MCF 10A (cell line): ENCODE measurements around the gene SWI5. TPM values are rescaled to one million over a fixed set of nuclear protein-coding genes. Genes with fewer than 3 reads are reported as not detected.
A peak's percentile ranks its signal among the peaks of the same experiment; 100 is the strongest.

Experiments used
- BruUV-seq: library from RNA; stranded (reverse); fragments of 400-500 nt; replicated peaks from 2 replicates; lab custom pipeline; 2021; lab: Mats Ljungman, UMichigan
- CTCF ChIA-PET: fragments of 300-600 bp; sonication (Branson Sonifier 250); formaldehyde crosslinking; extraction: SDS; loops from one replicate; lab custom pipeline; 2021; ENCODE audit warnings: antibody characterized with exemption, inconsistent platforms; lab: Yijun Ruan, JAX
- POLR2A ChIA-PET: fragments of 300-600, 350-650 bp; sonication (Branson Sonifier 250); formaldehyde crosslinking; extraction: SDS; loops from one replicate; lab custom pipeline; 2020; ENCODE audit warnings: antibody characterized with exemption, inconsistent platforms; lab: Yijun Ruan, JAX
- DNase-seq: peaks from one replicate; pipeline ENCODE4 v3.0.0-alpha.2; 2018; ENCODE audit not compliant: unreplicated experiment
- H3K27ac Mint-ChIP-seq: one replicate; pipeline ENCODE4 v1.8.0; 2022; ENCODE audit warnings: mild to moderate bottlenecking, low read depth, mixed read lengths; ENCODE audit not compliant: unreplicated experiment
- H3K27me3 Mint-ChIP-seq: one replicate; pipeline ENCODE4 v1.8.0; 2022; ENCODE audit warnings: mixed read lengths; ENCODE audit not compliant: insufficient read depth, unreplicated experiment
- H3K36me3 Mint-ChIP-seq: one replicate; pipeline ENCODE4 v1.8.0; 2022; ENCODE audit warnings: mild to moderate bottlenecking, moderate library complexity, mixed read lengths; ENCODE audit not compliant: insufficient read depth, unreplicated experiment
- H3K4me1 Mint-ChIP-seq: one replicate; pipeline ENCODE4 v1.8.0; 2022; ENCODE audit warnings: mixed read lengths; ENCODE audit not compliant: insufficient read depth, unreplicated experiment
- H3K4me3 Mint-ChIP-seq: one replicate; pipeline ENCODE4 v1.8.0; 2022; ENCODE audit warnings: mild to moderate bottlenecking, moderate library complexity, mixed read lengths; ENCODE audit not compliant: unreplicated experiment
- H3K9me3 Mint-ChIP-seq: one replicate; pipeline ENCODE4 v1.8.0; 2022; ENCODE audit warnings: mixed read lengths; ENCODE audit not compliant: unreplicated experiment
- CTCF ChIP-seq: fragments of 200-600 bp; IDR thresholded peaks from one replicate; pipeline ENCODE4 v1.8.0; 2022; ENCODE audit warnings: antibody characterized with exemption, mild to moderate bottlenecking; ENCODE audit not compliant: unreplicated experiment
- intact Hi-C: fragments of 100-400 bp; cut with micrococcal nuclease; formaldehyde crosslinking; loops from 2 replicates; pipeline ENCODE4 v1.14.1; 2022
- total RNA-seq: library from RNA; stranded (reverse); gene quantifications from 2 replicates; pipeline ENCODE4 v1.2.3, GENCODE V29; 2022

Gene SWI5
- total RNA-seq, 1 experiment from 2014 or later = 27.7 TPM

GRCh38 chr9:128246471-128246870 is 29.6 kb upstream of the SWI5 start:
- Mint-ChIP-seq H3K4me3 (no peak overlapping the region), H3K4me1 (peaks cover 7% of the 10 kb centered on the region), H3K27me3 (no peaks in the 10 kb centered on the region), H3K9me3 (no peaks in the 10 kb centered on the region), H3K27ac (no peak overlapping the region), H3K36me3 (no peaks in the 10 kb centered on the region)
- intact Hi-C loops = no loop called here
- POLR2A ChIA-PET = no interaction called here
- no peak for TF ChIP-seq CTCF
- DNase-seq = no peak
- no TSS peak for BruUV-seq
- CTCF ChIA-PET = no interaction called here

GRCh38 chr9:128247226-128247803 is 28.8 kb upstream of the SWI5 start:
- POLR2A ChIA-PET = no interaction called here
- H3K27me3 Mint-ChIP-seq = no peaks in the 10 kb centered on the region

GRCh38 chr9:128249558-128249907 is 26.5 kb upstream of the SWI5 start:
- no peak for DNase-seq
- ChIA-PET POLR2A (no interaction called here), CTCF (interaction anchor here (0.9 to 1.2 kb wide), 2 partner anchors 13 to 113 kb away, joined by 3 to 4 read pairs; no protein-coding TSS in a partner anchor)
- Mint-ChIP-seq H3K27me3 (no peaks in the 10 kb centered on the region), H3K9me3 (no peaks in the 10 kb centered on the region), H3K4me3 (no peak overlapping the region), H3K27ac (no peak overlapping the region), H3K4me1 (peaks cover 13% of the 10 kb centered on the region), H3K36me3 (no peaks in the 10 kb centered on the region)
- TF ChIP-seq CTCF = no peak
- intact Hi-C loops = no loop called here
- no TSS peak for BruUV-seq

More at GRCh38 chr9:128247226-128247803, 28.8 kb upstream of the SWI5 start:
- BruUV-seq = no TSS peak
- Mint-ChIP-seq H3K4me1 (peaks cover 10% of the 10 kb centered on the region), H3K36me3 (no peaks in the 10 kb centered on the region), H3K9me3 (no peaks in the 10 kb centered on the region), H3K4me3 (no peak overlapping the region), H3K27ac (no peak overlapping the region)
- CTCF ChIA-PET = no interaction called here
- no peak for DNase-seq
- TF ChIP-seq CTCF = no peak
- intact Hi-C loops = no loop called here

- Mint-ChIP-seq H3K36me3 (no peaks in the 10 kb centered on the region), H3K4me3 (peak overlapping the region; percentile 73), H3K9me3 (no peaks in the 10 kb centered on the region), H3K4me1 (peaks cover 17% of the 10 kb centered on the region), H3K27me3 (no peaks in the 10 kb centered on the region), H3K27ac (no peak overlapping the region)
- POLR2A ChIA-PET = interaction anchor here (0.9 to 1.1 kb wide), 3 partner anchors 10 to 26 kb away, joined by 3 to 4 read pairs (median 3); partner anchors contain the start of genes GOLGA2 and SWI5
- BruUV-seq = no TSS peak
- CTCF ChIA-PET = interaction anchor here (0.8 to 1.2 kb wide), 3 partner anchors 12 to 112 kb away, joined by 3 to 5 read pairs (median 4); no protein-coding TSS in a partner anchor
- intact Hi-C loops = no loop called here
- DNase-seq = peak; percentile 90
- no peak for TF ChIP-seq CTCF
Observed at GRCh38 chr9:128249908-128250838, 25.9 kb upstream of the SWI5 start.
